NCI-H526 (cell line): ENCODE data around the gene SLC7A10.
"Not testable (repeated sequence)": the region's sequence is repeated elsewhere in the genome, so short reads cannot be mapped to it uniquely, and the experiment has no call there.

Experiments used
- DNase-seq, 2 experiments: peaks; one replicate each; lab custom pipeline; 2025; lab: John Stamatoyannopoulos, UW

The SLC7A10 gene

DNA sequence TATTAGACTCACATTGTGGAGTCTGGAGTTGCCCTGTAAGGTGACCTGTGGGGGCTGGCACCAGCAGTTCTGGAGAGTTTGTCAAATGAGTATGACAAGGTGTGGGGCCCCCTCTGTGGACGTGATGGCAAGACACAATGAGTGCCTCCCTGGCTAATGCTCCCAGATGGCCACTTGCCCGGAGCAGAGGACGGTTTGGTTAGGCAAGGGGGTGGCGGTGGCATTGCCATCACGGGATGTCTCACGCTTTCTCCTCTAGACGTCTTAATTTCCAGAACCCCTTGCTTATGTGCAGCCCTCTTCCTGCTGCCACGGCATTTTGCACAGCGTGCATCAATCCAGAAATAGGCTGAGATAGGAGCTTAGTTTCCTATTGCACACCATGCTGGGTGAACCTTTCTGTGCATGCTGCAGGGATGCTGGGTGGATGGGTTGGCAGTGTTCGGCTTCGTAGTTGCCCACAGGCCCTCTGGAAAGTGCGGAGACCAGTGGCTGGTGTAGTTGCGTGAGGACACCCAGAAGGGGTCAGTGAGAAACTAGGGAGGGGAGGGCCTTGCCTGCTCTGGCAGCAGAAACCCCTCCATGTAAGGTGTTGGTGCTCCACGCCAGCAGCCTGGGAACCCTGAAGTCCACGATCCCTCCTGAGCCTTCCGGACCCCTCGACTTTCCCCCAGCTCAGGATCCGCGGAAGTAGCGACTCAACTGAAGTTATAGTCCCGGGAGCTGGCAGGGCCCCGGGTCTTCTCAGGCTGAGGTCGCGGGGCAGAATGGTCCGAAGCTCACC is 49.6 kb downstream of the SLC7A10 start:
- DNase-seq: no peak

DNA sequence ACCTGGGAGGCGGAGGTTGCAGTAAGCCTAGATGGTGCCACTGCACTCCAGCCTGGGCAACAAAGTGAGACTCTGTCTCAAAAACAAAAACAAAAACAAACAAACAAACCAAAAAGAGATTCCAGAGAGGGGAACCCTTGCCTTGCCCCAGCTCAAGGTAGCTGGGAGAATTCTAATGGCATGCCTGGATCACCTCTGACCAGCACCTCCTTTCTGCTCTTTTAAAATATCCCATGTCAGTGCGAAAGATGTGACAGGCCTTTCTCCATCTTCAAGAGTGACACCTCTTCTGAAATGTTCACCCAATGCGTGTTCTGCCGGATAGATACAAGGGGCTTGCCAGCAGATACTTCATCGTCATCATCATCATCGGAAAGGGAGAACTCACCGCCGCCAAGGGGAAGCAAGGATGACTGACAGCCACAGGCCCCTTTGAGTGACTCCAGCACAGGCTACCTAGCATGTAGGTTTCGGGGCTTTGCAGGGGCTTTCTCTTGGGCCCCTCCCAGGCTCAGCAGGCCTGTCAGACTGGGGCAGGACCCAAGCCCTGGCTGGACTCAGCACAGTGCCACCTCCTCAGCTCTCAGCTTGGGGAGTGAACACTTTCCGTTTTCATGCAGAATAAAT is 50.4 kb downstream of the SLC7A10 start:
- no peak for DNase-seq

DNA sequence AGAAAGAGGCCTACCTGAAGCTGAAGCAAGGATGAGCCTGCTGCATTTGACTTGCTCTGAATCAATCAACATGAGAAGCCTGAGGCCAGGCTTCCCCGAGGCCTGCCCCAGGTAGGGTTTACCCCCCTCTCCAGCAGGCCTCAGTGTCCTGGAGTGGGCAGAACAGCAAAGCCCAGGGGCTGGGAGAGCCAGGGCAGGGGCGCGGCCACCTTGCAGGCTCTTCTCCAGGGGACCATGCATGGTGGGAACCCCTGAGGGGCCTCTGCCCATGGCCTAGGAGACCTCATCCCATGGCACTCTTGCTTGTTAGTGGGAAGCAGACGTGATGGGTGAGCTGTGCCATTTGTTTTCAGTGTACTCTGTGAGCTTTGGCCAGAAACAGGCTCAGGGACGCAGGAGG is 51.5 kb downstream of the SLC7A10 start:
- DNase-seq: no peak

DNA sequence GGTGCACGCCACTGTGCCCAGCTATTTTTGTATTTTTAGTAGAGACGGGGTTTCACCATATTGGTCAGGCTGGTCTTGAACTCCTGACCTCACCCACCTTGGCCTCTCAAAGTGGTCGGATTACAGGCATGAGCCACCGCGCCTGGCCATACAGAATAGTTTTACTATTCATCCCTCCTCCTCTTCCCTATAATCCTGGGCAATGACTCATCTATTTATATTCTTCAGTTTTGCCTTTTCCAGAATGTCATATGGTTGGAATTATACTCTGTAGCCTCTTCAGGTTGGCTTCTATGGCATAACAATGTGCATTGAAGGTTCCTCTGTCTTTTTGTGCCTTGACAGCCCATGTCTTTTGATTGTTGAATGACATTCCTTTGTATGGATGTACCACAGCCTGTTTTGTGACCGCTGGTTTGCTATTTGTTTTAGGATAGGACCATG is 53.7 kb downstream of the SLC7A10 start:
- DNase-seq: no peak

DNA sequence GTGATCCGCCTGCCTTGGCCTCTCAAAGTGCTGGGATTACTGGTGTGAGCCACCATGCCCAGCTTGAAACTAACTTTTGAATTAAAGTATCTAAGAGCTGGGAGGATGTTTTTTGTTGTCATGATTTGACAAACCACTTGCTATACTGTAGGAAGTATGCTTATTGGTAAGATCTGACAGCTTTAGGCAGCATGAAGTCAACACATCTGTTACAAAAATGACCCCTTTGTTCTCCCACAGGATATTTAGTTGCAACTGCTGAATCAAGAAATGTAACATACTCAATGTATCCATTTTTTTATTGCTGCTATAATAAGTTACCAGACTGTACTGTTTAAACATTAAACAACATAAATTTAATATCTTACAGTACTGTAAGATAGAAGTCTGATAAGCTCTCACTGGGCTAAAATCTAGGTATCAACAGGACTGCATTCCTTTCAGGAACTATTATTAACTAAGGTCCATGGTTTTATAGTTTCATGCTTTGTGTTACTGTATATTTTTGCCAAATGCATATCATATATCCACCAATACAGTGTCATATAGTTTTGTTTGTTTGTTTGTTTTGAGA is 54.3 kb downstream of the SLC7A10 start:
- no peak for DNase-seq

DNA sequence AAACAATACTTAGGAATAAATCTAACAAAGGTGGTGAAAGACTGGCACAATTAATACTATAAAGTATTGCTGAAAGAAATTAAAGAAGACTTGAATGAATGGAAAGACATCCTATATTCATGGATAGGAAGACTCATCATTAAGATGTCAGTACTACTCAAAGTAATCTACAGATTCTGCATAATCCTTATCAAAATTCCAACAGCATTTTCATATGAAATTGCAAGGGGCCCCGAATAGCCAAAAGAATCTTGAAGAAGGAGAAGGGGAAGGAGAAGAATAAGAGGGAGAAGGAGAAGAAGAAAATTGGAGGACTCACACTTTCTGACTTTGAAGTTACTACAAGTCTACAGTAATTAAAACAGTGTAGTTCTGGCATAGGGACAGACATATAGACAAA is 57.1 kb downstream of the SLC7A10 start:
- no peak for DNase-seq

DNA sequence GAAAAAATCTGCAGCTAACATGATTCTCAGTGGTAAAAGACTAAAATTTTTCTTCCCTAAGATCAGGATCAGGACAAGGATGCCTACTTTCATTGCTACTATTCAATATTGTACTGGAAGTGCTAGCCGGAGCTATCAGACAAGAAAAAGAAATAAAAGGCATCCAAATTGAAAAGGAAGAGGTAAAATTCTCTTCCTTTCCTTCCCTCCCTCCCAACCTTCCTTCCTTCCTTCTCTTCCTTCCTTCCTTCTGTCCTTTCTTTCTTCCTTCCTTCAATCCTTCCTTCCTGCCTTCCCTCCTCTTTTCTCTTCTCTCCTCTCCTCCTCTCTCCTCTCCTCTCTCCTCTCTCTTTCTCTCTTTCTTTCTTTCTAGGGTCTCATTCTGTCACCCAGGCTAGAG is 58.2 kb downstream of the SLC7A10 start:
- DNase-seq: no peak

DNA sequence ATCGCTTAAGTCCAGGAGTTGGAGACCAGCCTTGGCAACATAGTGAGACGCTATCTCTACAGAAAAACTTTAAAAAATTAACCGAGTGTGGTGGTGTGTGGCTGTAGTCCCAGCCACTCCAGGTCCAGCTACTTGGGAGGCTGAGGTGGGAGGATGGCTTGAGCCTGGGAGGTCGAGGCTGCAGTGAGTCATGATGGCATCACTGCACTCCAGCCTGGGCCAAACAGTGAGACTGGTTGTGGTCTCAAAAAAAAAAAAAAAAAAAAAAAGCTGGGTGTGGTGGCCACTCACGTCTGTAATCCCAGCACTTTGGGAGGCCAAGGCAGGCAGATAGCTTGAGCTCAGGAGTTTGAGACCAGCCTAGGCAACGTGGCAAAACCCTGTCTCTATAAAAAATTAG is 59.6 kb downstream of the SLC7A10 start:
- DNase-seq: not testable (repeated sequence)

DNA sequence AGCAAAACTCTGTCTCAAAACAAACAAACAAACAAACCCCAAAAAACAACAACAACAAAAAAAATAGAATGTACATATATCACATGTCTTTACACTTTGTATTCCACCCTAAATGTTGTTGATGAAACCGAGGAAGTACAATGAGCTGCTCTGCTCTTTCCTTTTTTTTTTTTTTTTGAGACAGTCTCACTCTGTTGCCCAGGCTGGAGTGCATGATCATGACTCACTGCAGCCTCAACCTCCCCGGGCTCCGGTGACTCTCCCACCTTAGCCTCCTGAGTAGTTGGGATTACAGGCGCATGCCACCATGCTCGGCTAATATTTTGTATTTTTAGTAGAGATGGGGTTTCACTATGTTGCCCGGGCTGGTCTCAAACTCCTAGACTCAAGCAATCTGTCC is 62.2 kb downstream of the SLC7A10 start:
- no peak for DNase-seq

DNA sequence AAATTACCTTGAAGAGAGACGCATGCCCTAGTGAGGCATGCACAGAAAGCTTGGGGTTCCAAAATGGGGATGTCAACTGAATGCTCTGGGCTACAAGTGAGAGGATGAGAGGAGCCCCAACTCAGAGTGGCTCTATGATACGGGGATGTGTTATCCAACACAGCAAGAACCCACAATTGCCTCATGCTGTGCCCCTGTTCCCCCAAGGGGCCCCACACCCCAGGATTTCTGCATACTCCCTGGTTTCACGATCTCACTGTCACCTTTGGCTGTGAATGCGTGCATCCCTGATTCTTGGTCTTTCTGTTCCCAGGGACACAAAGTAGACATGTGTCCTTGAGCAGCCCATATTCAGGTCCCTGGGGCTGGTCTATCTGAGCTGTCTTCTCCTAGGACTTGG is 64.4 kb downstream of the SLC7A10 start:
- DNase-seq: no peak

DNA sequence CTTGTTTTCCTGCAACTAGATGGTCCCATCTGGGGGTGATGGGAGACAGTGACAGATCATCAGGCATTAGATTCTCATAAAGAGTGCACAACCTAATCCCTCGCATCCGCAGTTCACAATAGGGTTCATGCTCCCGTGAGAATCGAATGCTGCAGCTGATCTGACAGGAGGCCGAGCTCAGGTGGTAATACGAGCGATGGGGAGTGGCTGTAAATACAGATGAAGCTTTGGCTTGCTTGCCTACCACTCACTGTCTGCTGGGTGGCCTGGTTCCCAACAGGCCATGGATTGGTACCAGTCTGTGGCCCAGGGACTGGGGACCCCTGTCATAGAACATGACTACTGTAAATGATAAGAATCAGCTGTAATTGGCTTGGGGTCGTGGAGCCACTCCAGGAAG is 65.8 kb downstream of the SLC7A10 start:
- no peak for DNase-seq

DNA sequence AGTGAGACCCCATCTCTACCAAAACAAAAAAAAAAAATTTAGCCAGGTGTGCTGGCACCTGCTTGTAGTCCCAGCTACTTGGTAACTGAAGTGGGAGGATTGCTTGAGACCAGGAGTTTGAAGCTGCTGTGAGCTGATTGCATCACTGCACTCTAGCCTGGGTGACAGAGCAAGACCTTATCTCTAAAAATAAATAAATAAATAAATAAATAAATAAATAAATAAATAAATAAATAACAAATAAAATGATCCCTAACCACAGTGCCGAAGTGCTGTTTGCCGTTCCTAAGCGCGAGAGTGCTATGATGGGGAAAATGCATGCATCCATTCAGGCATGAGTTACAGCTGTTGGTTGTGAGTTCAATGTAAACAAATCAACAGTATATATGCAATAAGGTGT is 66.5 kb downstream of the SLC7A10 start:
- DNase-seq: no peak
